ENCODE data around the gene KRTAP10-12.

The KRTAP10-12 gene

DNA sequence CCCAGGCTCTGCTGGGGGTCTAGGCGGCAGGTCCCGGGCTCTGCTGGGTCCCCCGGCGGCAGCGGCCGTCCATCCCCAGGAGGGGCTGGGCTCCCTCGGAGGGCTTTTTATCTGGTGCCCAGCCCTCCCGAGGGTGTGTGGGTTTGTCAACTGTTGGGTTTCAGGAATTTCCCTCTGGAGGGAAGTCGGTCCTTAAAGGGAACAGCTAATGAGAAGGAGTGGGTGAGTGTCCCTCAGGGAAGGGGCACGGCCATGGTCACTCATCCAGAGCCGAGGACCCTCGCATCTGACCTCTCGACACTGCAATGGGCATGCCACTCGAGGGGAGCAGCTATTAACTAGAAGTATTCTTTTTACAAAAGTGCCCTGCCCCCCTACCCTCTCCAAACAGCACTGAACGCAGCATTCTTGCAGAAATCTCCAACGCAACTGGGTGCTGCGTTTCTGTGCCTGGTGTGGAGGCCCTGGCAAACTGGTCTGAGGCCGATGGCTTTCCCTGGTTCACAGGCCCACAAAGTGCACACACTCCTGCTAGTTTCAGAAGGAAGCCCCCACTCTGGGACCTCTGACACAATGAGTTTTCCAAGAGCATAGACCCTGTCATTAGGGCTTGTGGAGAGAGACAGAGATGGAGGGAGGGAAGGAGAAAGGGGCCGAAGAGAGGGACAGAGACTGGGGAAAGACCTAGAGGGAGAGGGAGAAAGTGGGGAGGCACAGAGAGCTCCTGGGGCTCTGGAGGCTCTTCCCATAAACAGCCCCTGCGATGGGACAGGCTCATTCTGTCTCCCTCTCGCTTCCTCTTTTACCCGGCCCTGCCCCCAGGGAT, 15.4 kb downstream of the KRTAP10-12 start:
- FAIRE-seq: no peak

DNA sequence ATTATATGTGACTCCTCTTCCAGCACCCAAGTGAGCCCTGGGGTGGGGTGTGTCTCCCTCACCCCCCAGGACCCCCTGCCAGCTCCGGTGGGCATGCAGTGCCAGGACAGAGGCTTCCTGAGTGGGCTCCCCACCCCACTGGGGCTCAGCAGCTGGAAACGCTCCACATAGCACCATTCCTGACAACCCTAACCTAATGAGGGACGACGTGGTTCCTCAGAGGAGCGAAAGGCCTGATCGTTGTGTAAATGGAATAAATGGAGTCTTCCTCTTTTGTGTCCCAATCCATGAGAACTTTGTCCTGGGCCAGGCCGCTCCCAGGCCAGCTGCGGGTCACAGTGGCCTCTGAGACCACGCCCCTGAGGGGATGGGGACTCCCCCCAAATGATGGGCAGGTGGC, 16.2 kb downstream of the KRTAP10-12 start:
- FAIRE-seq: no peak

DNA sequence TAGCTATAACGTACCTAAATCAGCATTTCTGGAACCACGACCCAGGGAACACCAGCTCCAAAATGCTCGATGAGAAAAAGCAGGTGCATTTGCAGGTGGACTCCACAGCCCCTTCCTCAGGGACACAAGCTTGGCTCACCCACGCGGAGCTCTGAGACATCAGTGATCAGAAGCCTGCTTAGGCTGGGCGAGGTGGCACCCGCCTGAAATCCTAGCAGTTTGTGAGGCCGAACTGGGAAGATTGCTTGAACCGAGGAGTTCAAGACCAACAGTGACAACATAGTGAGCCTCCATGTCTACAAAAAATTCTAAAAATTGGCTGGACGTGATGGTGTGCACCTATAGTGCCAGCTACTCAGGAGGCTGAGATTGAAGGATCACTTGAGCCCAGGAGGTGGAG, 16.9 kb downstream of the KRTAP10-12 start:
- FAIRE-seq: no peak

DNA sequence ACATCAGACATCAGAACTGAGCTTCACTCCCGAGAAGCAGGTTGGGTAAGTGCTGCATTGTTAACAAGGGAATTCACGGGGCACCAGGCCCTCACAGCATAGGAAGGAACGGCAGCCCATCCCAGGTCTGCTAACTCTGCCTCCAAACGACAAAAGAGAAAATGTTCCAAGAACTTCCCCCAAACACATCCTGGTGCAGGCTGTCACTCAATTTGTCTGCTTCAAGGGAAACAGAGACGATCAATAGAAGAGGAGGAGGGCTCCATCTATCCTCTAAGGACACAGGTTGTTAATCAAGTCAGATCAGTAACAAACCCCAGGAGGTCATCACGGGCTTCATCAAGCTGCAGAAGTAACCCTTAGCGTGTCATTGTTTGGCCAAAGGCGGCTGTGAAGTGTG, 17.9 kb downstream of the KRTAP10-12 start:
- FAIRE-seq: no peak

DNA sequence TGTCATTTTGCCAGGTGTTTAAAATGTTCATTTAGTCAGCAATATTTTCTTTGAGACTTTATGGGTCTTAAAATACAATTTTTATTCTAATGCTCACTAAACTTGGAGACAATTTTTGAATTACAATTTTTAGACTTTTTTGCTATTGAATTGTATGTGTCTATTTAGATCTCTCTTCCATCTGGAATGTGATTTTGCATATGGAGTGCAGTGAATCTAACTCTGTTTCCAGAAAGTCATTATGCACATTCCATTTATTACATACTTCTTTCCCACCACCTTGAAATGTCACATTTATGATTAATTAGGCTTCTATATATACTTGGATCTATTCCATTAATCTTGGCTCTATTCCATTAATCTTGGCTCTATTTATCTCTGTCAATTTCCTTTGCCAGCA, 20.0 kb downstream of the KRTAP10-12 start:
- no peak for FAIRE-seq

DNA sequence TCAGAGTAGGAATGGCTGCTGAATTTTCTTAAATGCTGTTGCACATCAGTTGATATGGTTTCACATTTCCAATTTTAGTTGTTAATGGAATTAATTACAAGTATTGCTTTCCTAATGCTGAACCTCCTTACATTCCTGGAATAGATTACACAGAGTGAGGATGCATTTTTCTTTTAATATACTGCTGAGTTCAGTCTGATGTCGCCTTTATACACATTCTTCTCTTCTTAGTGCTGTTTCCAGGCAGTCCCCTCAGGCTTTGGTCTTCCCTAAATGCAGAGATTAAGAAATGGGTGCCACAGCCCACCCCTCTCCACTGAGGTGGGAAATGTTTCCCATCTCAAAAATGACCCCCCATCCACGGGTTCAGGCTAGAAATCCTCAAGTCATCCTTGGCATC, 21.1 kb downstream of the KRTAP10-12 start:
- FAIRE-seq: no peak

DNA sequence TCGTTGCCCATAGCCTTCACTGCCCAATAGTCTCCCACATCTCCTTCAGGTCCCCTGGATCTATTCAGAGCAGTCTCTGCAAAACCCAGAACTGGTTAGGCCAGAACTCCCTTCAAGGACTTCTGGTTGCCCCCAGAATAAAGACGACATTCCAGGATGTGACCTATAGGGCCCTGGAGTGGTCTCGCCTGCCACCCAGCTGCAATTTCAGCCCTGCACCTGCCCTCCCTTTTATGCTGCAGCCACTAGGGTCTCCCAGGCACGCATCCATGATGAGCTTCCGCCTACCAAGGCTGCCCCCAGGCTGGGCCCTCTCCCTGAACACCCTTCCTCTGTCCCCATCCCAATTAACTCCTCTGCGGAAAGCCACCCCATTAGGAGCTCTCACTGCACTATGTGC, 21.6 kb downstream of the KRTAP10-12 start:
- FAIRE-seq: no peak

DNA sequence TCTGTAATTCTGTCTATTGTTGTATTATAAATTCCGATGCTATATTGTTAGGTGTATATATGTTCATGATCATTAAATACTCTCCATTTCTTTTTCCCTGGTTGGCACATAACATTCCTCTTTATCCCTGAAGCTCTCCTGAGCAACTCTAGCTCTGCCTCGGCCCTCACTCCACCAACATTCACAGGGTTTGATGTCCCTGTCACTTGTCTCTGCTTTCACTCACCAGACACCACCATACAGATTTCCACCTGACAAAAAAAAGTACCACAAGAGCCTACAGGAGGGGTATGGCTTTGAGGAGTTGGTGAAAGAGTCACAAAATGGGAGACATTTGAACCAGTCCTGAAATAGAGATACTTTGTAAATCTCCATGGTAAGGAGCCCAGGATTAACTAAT, 23.2 kb downstream of the KRTAP10-12 start:
- FAIRE-seq: no peak

DNA sequence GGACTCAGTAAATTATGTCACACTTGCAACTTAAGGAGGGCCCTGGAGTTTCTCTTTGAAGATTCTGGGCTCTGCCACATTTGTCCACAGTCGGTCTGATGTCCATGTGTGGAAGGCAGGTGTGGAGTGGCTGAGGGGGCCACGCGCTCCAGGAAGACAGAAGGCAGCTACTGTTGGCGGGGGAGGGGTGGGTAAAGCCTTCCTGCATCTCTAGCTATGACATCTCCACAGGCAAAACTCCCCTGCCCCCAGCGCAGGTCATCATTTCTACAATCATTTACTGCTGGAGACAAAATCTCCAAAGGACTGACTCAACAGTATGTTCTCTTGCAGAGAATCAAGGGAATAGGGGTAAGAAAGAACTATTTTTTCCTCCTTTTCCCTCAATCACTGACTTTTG, 25.8 kb downstream of the KRTAP10-12 start:
- FAIRE-seq: no peak

DNA sequence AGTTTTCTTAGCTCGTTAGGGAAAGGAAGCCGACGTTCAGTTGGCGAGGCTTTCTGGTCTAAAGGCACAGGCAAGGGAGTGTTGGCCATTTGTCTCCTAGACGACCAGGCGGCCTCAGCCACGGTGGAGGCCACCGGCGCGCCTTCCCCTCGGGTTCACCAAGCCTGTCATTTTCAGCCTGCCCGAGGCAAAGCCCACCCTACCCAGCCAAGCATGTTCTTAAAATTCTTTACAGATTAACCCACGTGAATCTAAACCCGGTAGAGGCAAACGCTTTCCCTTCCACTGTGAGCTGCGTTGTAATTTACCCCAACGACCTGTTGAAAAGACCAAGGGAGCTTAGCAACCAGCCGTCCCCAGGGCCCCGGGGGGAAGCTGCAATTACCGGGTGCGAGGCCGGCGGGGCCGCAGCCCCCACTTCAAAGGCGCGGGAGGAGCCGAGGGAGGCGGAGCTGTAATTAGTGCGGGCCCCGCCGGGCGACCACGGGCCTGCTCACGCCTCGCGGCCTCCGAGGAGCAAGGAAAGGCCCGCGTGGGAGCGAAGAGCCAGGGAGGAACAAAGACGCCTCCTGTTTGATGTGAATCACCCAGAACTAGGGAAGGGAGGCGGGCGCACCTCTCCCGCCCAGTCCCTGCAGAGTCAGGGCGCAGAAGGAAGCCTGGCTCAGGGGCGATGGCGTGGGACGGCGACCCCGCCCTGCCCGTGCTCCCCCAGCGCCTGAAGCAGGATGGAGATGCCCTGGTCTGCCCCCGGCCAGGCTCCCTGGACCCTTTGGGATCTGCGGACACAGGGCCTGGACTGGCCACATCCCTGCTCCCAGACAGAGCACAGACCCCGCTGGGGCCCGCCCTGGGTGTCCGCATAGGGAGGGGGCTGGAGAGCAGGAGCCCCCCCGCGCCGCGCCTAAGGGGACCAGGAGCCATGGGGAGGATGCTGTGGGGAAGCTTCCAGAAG, 26.5 kb downstream of the KRTAP10-12 start:
- no peak for FAIRE-seq

DNA sequence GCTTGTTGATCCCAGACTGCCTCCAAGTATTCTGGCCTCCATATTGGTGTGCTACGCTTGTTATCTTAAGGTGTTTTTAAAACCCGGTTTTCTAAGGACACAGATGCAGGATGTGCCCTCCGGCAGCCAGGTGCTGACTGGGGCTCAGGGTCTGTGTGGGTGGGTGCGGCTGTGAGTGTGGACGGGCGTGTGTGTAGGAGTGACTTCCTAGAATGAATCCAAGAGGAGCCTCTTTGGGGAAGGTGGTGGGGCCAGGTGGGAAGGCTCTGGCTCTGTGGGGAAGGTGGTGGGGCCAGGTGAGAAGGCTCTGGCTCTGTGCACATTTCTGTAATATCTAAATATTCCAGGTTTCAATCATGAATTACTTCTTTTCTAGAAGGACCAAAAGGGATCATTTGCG, 27.2 kb downstream of the KRTAP10-12 start:
- FAIRE-seq: no peak

DNA sequence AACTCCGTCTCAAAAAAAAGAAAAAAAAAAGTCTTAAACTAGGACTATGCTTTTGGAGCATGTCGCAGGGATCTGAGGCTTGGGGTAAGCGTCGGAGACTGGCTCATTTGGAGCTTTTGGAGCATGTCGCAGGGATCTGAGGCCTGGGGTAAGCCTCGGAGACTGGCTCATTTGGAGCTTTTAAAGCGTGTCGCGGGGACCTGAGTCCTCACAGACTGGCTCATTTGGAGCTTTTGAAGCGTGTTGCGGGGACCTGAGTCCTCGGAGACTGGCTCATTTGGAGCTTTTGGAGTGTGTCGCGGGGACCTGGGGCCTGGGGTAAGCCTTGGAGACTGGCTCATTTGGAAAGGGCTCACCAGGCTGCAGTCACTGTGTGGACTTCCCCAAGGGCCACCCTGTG, 28.0 kb downstream of the KRTAP10-12 start:
- no peak for FAIRE-seq

DNA sequence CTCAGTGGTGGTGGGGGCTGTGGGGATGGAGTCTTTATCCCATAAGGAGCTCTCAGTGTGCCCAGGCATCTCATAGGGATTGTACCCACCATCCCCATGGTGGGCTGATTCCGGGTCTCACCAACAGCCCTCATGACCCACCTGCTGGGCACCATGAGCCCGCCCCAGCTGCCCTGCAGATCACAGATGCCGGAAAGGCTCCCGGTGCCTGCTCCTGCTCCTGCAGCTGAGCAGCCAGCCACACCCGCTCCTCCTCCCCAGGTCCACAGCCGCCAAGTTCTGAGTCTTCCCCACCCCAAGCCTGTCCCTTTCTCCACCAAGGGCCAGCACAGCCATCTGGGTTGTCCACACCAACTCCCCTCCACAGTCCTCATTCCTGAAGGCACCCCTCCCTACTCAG, 29.9 kb downstream of the KRTAP10-12 start:
- FAIRE-seq: no peak

DNA sequence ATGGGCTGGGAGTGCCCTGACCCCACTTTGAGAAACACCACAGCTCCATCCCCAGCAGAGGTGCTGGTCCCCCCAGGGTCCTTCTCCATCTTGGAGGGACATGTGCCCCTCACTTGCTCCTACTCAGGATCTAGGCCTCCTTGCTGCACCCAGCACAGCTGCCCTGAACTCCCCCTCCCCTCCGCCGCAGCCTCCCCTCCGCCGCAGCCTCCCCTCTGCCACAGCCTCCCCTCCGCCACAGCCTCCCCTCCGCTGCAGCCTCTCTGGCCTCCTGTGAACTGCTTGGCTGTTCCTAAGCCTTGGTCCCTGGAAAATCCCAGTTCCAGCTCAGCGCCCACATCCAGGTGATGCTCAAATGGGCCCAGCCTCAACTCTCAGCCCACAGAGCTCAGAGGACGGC, 30.3 kb downstream of the KRTAP10-12 start:
- no peak for FAIRE-seq

DNA sequence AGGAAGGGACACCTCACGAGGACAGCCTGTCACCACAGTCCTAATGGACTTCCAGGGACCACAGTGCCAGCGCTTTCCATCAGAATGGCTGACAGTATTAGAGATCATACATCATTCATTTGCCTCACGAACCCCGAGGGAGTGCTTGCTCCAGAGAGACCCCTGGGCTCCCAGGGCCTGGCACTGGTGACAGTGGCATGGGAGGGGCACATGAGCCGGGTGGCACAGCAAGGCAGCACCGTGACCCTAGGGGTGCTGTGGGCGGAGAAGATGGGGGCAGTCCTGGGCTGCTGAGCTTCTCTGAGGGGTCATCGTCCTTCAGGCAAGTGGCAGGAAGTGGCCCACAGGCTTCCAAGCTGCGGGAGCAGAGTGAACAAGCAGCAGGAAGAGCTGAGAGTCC, 30.8 kb downstream of the KRTAP10-12 start:
- no peak for FAIRE-seq

DNA sequence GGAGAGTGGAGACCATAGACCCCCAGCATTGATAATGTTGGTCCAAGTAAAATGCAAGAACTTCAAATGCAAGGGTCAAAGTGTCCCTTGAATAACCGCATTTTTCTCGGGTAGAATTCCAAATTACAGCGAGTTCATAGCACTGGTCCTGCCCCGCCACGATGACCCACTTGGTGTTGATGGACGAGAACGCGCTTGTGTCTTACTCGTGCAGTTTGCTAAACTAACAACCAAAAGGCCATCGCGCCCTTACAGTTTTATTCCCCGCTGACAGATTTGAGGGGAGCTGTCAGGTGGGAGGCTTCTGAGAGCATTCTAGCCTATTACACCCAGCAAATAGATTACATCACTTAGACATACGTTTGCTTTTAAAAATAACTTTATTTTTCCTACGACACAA, 31.7 kb downstream of the KRTAP10-12 start:
- no peak for FAIRE-seq

DNA sequence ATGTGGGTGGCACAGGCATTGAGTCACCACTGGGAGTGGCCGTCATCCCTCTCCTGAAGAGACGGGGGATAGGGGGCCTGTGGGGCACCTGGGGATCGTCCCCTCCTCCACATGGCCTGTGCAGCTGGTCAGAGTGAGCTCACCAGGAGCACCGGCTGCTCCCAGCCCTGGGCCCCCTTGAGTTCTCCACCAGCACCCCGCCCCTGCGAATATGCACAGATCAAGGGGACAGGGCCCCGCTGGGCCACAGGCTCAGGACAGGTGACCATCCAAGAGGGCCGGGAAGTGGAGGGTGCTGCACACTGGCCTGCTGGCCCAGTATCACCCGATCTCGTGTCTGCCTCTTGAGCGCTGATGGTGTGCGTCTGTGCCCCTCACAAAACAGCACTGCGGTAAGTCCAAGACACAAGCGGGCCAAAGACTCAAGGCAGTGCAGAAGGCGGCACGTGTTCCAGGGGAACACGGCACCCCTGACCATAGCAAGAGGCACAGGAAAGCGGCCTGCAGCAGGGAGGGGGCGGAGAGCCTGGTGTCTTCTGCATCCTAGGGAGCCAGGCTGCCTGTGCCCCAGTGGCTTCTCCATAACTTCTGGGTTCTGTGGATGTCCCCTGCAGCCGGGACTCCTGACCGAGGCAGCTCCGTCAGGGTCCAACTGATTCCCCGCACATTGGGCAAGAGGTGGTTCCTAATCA, 32.5 kb downstream of the KRTAP10-12 start:
- FAIRE-seq: no peak

DNA sequence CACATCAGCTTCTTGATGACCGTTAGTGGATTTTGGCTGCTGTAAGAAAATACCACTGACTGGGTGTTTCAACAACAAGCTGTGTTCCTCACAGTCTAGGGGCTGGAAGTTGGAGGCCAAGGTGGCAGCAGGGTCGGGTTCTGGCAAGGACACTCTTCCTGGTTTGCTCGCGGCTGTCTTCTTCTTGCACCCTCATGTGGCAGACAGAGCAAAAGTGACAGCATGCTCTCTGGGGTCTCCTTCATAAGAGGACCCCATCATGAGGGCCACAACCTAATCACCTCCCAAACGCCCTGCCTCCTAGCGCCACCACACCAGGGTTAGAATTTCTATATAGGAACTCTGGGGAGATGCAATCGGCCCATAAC, 33.0 kb downstream of the KRTAP10-12 start:
- FAIRE-seq: no peak

DNA sequence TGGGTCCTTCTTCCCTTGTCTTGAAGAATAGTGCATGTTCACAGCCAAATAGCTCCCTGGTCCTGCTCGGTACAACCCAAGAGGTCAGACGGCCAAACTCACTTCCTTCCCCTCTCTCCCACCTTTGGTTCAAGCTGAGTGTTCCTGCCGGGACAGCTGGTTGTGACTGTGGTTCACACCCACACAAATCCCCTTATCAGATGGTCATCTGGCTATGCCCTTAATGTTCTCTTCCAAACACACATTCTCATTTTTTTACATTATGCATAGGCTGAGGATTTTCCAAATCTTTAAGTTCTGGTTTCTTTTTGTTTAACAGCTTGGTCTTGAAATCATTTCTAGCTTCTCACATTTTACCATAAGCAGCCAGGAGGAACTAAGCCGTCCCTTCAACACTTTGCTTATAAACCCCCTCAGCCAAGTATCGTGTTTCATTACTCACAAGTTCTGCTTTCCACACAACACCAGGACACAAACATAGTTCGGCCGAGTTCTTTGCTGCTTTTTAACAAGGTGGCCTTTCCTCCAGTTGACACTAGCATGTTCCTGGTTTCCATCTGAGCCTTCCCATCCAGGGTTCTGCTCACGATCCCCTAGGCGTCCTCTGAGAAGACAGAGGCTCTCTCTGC, 34.1 kb downstream of the KRTAP10-12 start:
- FAIRE-seq: no peak

DNA sequence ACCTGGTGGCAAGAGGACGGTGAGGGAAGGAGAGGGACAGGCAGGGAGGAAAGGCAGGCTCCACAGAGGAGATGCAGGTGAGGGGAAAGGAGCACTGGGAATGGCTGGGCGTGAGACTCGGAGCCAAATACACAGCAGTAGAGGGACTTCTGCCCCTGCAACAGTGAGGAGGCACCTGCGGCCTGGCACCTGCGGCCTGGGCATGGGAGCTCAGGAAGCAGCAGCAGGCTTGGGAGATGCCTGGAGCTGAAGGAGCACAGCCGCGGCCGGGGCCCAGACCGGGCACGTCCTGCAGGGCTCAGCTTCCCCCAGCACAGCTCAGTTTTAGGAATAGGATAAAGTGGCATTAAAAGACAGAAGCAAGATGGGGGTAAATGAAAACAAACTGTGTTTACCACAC, 35.3 kb downstream of the KRTAP10-12 start:
- FAIRE-seq: no peak

DNA sequence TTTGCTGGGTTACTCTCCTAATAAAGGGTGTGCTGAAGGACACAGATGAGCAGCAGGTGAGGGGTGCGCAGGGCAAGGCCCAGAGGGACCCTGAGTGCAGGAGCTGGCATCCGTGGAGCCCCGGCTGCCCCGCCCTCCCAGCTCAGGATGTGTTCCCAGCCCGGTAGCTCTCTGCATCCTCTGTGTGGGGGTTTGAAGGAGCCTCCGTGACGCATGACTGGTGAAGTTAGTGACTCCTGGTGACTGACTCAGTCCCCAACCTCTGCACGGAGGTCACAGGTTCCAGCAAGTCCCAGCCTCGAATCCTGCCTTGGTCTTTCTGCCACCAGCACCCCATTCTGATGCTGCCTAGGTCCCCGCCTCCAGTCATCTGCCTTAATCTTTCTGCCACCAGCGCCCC, 36.0 kb downstream of the KRTAP10-12 start:
- FAIRE-seq: no peak

DNA sequence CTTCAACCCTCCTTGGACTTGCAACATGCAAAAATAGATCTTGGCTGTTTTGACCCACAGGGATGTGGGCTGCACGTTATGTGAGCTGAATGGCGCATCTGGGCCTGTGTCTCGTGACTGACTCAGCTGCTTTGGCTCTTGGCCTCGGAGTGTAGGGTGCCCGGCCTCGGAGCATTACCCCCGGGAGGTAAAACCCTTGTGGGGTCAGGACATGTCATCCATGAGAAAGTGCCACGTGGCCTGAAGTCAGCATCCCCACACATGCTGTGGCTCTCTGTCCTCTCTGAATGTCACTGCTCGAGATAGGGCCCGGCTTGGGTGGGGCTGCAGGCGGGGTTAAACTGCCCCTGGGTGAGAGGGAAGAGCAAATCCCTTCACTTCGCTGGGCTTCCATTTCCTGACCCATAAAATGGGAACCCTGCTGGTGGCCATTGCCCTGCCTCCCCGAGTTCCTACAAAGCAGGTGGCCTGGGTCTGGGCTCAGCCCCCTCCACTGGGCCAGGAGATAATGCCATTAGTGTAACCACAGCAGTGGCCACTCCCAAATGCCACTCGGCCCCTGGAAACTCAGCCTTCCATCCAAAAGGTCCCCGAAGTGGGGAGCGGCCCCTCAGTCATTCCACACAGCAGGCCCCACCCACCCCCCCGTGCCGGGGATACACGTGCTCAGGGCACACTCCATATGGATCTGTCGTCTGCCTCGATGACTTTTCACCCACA, 37.2 kb downstream of the KRTAP10-12 start:
- no peak for FAIRE-seq
